ENCODE measurements around the gene SCUBE1.

Gene SCUBE1

GRCh38 chr22:43256976-43257545 is 86.1 kb downstream of the SCUBE1 start:
- Histone ChIP-seq H3K27me3 (ENCODE audit: control insufficient read depth, insufficient read depth, low read length) (no peaks in the 10 kb centered on the region; the same call in 1 of the 2 replicates), H3K36me3 (ENCODE audit: control insufficient read depth, insufficient read depth, low read length) (no peaks in the 10 kb centered on the region), H3K4me3 (ENCODE audit: low read depth, low read length) (no peak overlapping the region), H3K4me1 (ENCODE audit: control insufficient read depth, insufficient read depth, low read length) (peaks cover 12% of the 10 kb centered on the region; the same call in 1 of the 2 replicates), H3K9ac (ENCODE audit: low read length) (no peak overlapping the region), H3K27ac (ENCODE audit: low read depth, low read length) (no peak overlapping the region), H3K9me3 (ENCODE audit: control insufficient read depth, insufficient read depth, low read depth, low read length) (no peaks in the 10 kb centered on the region)

GRCh38 chr22:43256569-43256968 is 86.6 kb downstream of the SCUBE1 start:
- Histone ChIP-seq H3K27ac (ENCODE audit: low read depth, low read length) (no peak overlapping the region), H3K4me3 (ENCODE audit: low read depth, low read length) (no peak overlapping the region), H3K36me3 (ENCODE audit: control insufficient read depth, insufficient read depth, low read length) (no peaks in the 10 kb centered on the region), H3K9me3 (ENCODE audit: control insufficient read depth, insufficient read depth, low read depth, low read length) (no peaks in the 10 kb centered on the region), H3K9ac (ENCODE audit: low read length) (no peak overlapping the region), H3K4me1 (ENCODE audit: control insufficient read depth, insufficient read depth, low read length) (peaks cover 12% of the 10 kb centered on the region; the same call in 1 of the 2 replicates), H3K27me3 (ENCODE audit: control insufficient read depth, insufficient read depth, low read length) (no peaks in the 10 kb centered on the region; the same call in 1 of the 2 replicates)

- Histone ChIP-seq H3K9ac (ENCODE audit: low read length) (no peak overlapping the region), H3K4me3 (ENCODE audit: low read depth, low read length) (no peak overlapping the region), H3K4me1 (ENCODE audit: control insufficient read depth, insufficient read depth, low read length) (peaks cover 6% of the 10 kb centered on the region; the same call in 1 of the 2 replicates), H3K27ac (ENCODE audit: low read depth, low read length) (no peak overlapping the region), H3K9me3 (ENCODE audit: control insufficient read depth, insufficient read depth, low read depth, low read length) (no peaks in the 10 kb centered on the region), H3K36me3 (ENCODE audit: control insufficient read depth, insufficient read depth, low read length) (no peaks in the 10 kb centered on the region), H3K27me3 (ENCODE audit: control insufficient read depth, insufficient read depth, low read length) (no peaks in the 10 kb centered on the region; the same call in 1 of the 2 replicates)
These were observed 87.9 kb downstream of the SCUBE1 start for GRCh38 chr22:43255299-43255698.

GRCh38 chr22:43253839-43254238 is 89.3 kb downstream of the SCUBE1 start:
- Histone ChIP-seq H3K27me3 (ENCODE audit: control insufficient read depth, insufficient read depth, low read length) (no peaks in the 10 kb centered on the region; the same call in 1 of the 2 replicates), H3K4me1 (ENCODE audit: control insufficient read depth, insufficient read depth, low read length) (no peaks in the 10 kb centered on the region), H3K9ac (ENCODE audit: low read length) (no peak overlapping the region), H3K36me3 (ENCODE audit: control insufficient read depth, insufficient read depth, low read length) (no peaks in the 10 kb centered on the region), H3K9me3 (ENCODE audit: control insufficient read depth, insufficient read depth, low read depth, low read length) (no peaks in the 10 kb centered on the region), H3K4me3 (ENCODE audit: low read depth, low read length) (no peak overlapping the region), H3K27ac (ENCODE audit: low read depth, low read length) (no peak overlapping the region)

- no peak overlapping the region for H3K9ac ChIP-seq (ENCODE audit: low read length)
- no peak overlapping the region for H3K27ac ChIP-seq (ENCODE audit: low read depth, low read length)
- no peaks in the 10 kb centered on the region; the same call in 1 of the 2 replicates for H3K27me3 ChIP-seq (ENCODE audit: control insufficient read depth, insufficient read depth, low read length)
- H3K4me1 ChIP-seq (ENCODE audit: control insufficient read depth, insufficient read depth, low read length): no peaks in the 10 kb centered on the region
- no peaks in the 10 kb centered on the region for H3K36me3 ChIP-seq (ENCODE audit: control insufficient read depth, insufficient read depth, low read length)
- H3K9me3 ChIP-seq (ENCODE audit: control insufficient read depth, insufficient read depth, low read depth, low read length): no peaks in the 10 kb centered on the region
- no peak overlapping the region for H3K4me3 ChIP-seq (ENCODE audit: low read depth, low read length)
These were observed 90.9 kb downstream of the SCUBE1 start for GRCh38 chr22:43252319-43252718.

GRCh38 chr22:43249789-43250471 is 93.2 kb downstream of the SCUBE1 start:
- Histone ChIP-seq H3K4me3 (ENCODE audit: low read depth, low read length) (no peak overlapping the region), H3K9me3 (ENCODE audit: control insufficient read depth, insufficient read depth, low read depth, low read length) (no peaks in the 10 kb centered on the region), H3K27me3 (ENCODE audit: control insufficient read depth, insufficient read depth, low read length) (no peaks in the 10 kb centered on the region; the same call in 1 of the 2 replicates), H3K36me3 (ENCODE audit: control insufficient read depth, insufficient read depth, low read length) (no peaks in the 10 kb centered on the region), H3K27ac (ENCODE audit: low read depth, low read length) (no peak overlapping the region), H3K9ac (ENCODE audit: low read length) (no peak overlapping the region), H3K4me1 (ENCODE audit: control insufficient read depth, insufficient read depth, low read length) (peaks cover 6% of the 10 kb centered on the region; the same call in 1 of the 2 replicates)

GRCh38 chr22:43247546-43248260 is 95.5 kb downstream of the SCUBE1 start:
- Histone ChIP-seq H3K27me3 (ENCODE audit: control insufficient read depth, insufficient read depth, low read length) (no peaks in the 10 kb centered on the region; the same call in 1 of the 2 replicates), H3K9me3 (ENCODE audit: control insufficient read depth, insufficient read depth, low read depth, low read length) (no peaks in the 10 kb centered on the region), H3K27ac (ENCODE audit: low read depth, low read length) (no peak overlapping the region), H3K4me3 (ENCODE audit: low read depth, low read length) (no peak overlapping the region), H3K36me3 (ENCODE audit: control insufficient read depth, insufficient read depth, low read length) (no peaks in the 10 kb centered on the region), H3K4me1 (ENCODE audit: control insufficient read depth, insufficient read depth, low read length) (peaks cover 7% of the 10 kb centered on the region; the same call in 1 of the 2 replicates), H3K9ac (ENCODE audit: low read length) (no peak overlapping the region)

GRCh38 chr22:43246188-43246587 is 97.0 kb downstream of the SCUBE1 start:
- Histone ChIP-seq H3K4me3 (ENCODE audit: low read depth, low read length) (no peak overlapping the region), H3K4me1 (ENCODE audit: control insufficient read depth, insufficient read depth, low read length) (peaks cover 7% of the 10 kb centered on the region; the same call in 1 of the 2 replicates), H3K9ac (ENCODE audit: low read length) (no peak overlapping the region), H3K36me3 (ENCODE audit: control insufficient read depth, insufficient read depth, low read length) (no peaks in the 10 kb centered on the region), H3K27ac (ENCODE audit: low read depth, low read length) (no peak overlapping the region), H3K27me3 (ENCODE audit: control insufficient read depth, insufficient read depth, low read length) (no peaks in the 10 kb centered on the region; the same call in 1 of the 2 replicates), H3K9me3 (ENCODE audit: control insufficient read depth, insufficient read depth, low read depth, low read length) (no peaks in the 10 kb centered on the region)

GRCh38 chr22:43245717-43246116 is 97.5 kb downstream of the SCUBE1 start:
- H3K4me3 ChIP-seq (ENCODE audit: low read depth, low read length): no peak overlapping the region
- no peaks in the 10 kb centered on the region for H3K9me3 ChIP-seq (ENCODE audit: control insufficient read depth, insufficient read depth, low read depth, low read length)
- H3K27me3 ChIP-seq (ENCODE audit: control insufficient read depth, insufficient read depth, low read length): no peaks in the 10 kb centered on the region; the same call in 1 of the 2 replicates
- H3K27ac ChIP-seq (ENCODE audit: low read depth, low read length): no peak overlapping the region
- H3K36me3 ChIP-seq (ENCODE audit: control insufficient read depth, insufficient read depth, low read length): no peaks in the 10 kb centered on the region
- H3K9ac ChIP-seq (ENCODE audit: low read length): no peak overlapping the region
- H3K4me1 ChIP-seq (ENCODE audit: control insufficient read depth, insufficient read depth, low read length): peaks cover 7% of the 10 kb centered on the region; the same call in 1 of the 2 replicates

GRCh38 chr22:43244803-43245527 is 98.2 kb downstream of the SCUBE1 start:
- Histone ChIP-seq H3K27ac (ENCODE audit: low read depth, low read length) (no peak overlapping the region), H3K9ac (ENCODE audit: low read length) (no peak overlapping the region), H3K36me3 (ENCODE audit: control insufficient read depth, insufficient read depth, low read length) (no peaks in the 10 kb centered on the region), H3K4me1 (ENCODE audit: control insufficient read depth, insufficient read depth, low read length) (peaks cover 7% of the 10 kb centered on the region; the same call in 1 of the 2 replicates), H3K4me3 (ENCODE audit: low read depth, low read length) (no peak overlapping the region), H3K27me3 (ENCODE audit: control insufficient read depth, insufficient read depth, low read length) (no peaks in the 10 kb centered on the region; the same call in 1 of the 2 replicates), H3K9me3 (ENCODE audit: control insufficient read depth, insufficient read depth, low read depth, low read length) (no peaks in the 10 kb centered on the region)
